Fibroblast of mammary gland (primary cell): ENCODE data around the gene GEMIN7.

Experiments
- DNase-seq: peaks from one replicate; pipeline ENCODE4 v3.0.0-alpha.2; 2010; ENCODE audit warnings: low read depth
- H3K4me3 ChIP-seq: 2 replicates; pipeline ENCODE4 v1.5.1; 2011; ENCODE audit warnings: low read depth, mild to moderate bottlenecking, low read length, moderate library complexity; ENCODE audit not compliant: control insufficient read depth
- CTCF ChIP-seq: conservative IDR thresholded peaks from 2 replicates; pipeline ENCODE4 v1.5.1; 2011; ENCODE audit warnings: low read depth, low read length, inconsistent platforms; ENCODE audit not compliant: control insufficient read depth, insufficient read depth

Gene GEMIN7

GRCh38 chr19:45079063-45079910, at the start of gene GEMIN7:
Gene GEMIN7, plus strand, starts transcription at chr19:45079260. Its CDS starts 10,855 bp downstream, at chr19:45090115.
- TF ChIP-seq CTCF: no peak
- H3K4me3 ChIP-seq: peak within 1 kb of the TSS; percentile 95
- peak; percentile 57 for DNase-seq

- no peak overlapping the region for H3K4me3 ChIP-seq
- TF ChIP-seq CTCF: no peak
- no peak for DNase-seq
Measured at GRCh38 chr19:45030825-45031224, 48.2 kb upstream of the GEMIN7 start.

- no peak overlapping the region for H3K4me3 ChIP-seq
- DNase-seq: no peak
- TF ChIP-seq CTCF: no peak
Measured at GRCh38 chr19:45032421-45032820, 46.6 kb upstream of the GEMIN7 start.

- no peak for TF ChIP-seq CTCF
- no peak for DNase-seq
- no peak overlapping the region for H3K4me3 ChIP-seq
Measured at GRCh38 chr19:45035755-45036154, 43.3 kb upstream of the GEMIN7 start.

- no peak overlapping the region for H3K4me3 ChIP-seq
- TF ChIP-seq CTCF: no peak
- no peak for DNase-seq
Measured at GRCh38 chr19:45037393-45038169, 41.5 kb upstream of the GEMIN7 start.

GRCh38 chr19:45038931-45039893, 39.8 kb upstream of the GEMIN7 start, which contains the start of gene CLASRP:
Gene CLASRP, plus strand, starts transcription at chr19:45039045. Its CDS starts 1,168 bp downstream, at chr19:45040213.
- TF ChIP-seq CTCF: no peak
- DNase-seq: peak; percentile 85
- peak within 1 kb of the TSS; percentile 90 for H3K4me3 ChIP-seq
